HG03103 (cell line): ENCODE data around the gene CD300C.
"Not testable (repeated sequence)": the region's sequence is repeated elsewhere in the genome, so short reads cannot be mapped to it uniquely, and the experiment has no call there.

Experiments
- ATAC-seq: cut with Tn5 transposase; IDR thresholded peaks from one replicate; pipeline ENCODE4 v1.9.1; 2021; ENCODE audit warnings: low read depth; ENCODE audit not compliant: unreplicated experiment

The CD300C gene

GRCh38 chr17:74536890-74537289, 9.0 kb downstream of the CD300C start:
- ATAC-seq, result no peak

- no peak for ATAC-seq
Measured at GRCh38 chr17:74532115-74532514, 13.8 kb downstream of the CD300C start.

- no peak for ATAC-seq
Measured at GRCh38 chr17:74531231-74531761, 14.6 kb downstream of the CD300C start, which contains the start of gene CD300LB. Gene CD300LB, minus strand, starts transcription at chr17:74531475. Its CDS starts 125 bp downstream, at chr17:74531350.

- no peak for ATAC-seq
Measured at GRCh38 chr17:74530831-74531150, 15.1 kb downstream of the CD300C start.

- ATAC-seq, result no peak
Measured at GRCh38 chr17:74529243-74529642, 16.7 kb downstream of the CD300C start.

GRCh38 chr17:74528491-74529199, 17.3 kb downstream of the CD300C start:
- ATAC-seq, result peak; percentile 80

DNA sequence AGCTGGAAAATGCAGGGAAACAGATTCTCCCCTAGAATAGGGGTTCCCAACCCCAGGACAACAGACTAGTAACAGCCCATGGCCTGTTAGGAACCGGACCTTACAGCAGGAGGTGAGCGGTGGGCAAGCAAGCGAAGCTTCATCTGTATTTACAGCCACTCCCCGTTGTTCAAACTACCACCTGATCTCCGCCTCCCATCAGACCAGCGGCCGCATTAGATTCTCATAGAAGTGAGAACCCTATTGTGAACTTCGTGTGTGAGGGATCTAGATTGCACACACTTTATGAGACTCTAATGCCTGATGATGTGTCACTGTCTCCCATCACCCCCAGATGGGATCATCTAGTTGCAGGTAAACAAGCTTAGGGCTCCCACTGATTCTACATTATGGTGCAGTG, 18.2 kb downstream of the CD300C start:
- ATAC-seq, result no peak

DNA sequence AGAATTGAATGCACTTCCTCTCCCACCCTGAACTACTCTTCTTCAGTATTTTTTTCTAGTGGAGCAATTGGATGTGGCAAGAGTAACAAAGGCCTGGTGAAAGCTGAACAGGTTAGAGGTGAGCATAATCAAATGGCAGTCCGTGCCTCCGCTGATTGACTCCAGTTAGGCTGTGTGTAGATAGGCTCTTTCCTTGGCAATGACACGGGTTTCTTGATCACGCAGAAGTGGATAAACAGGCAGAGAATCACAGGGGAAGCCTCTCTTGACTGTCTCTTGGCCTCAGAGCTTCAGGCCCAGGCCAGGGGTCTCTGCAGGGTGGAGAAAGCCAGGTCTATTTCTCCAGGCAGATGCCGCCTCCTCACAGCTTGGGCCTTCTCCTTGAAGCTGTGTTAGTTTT, 18.8 kb downstream of the CD300C start:
- no peak for ATAC-seq

- no peak for ATAC-seq
Measured at GRCh38 chr17:74526681-74527080, 19.2 kb downstream of the CD300C start.

- ATAC-seq, result no peak
Measured at GRCh38 chr17:74525781-74526288, 20.1 kb downstream of the CD300C start.

DNA sequence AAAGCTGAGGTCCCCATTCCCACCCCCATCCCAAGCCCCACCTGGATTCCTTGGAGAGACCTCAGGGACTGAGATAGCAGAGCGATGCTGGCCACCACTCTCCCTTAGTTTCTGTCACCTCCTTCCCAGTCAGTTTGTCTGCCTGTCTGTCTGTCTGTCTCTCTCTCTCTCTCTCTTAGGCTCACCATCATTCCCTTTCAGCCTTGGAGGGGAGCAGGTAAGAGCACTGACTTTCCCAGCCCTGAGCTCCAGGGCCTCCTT, 20.5 kb downstream of the CD300C start:
- ATAC-seq, result no peak

GRCh38 chr17:74524653-74525464, 21.1 kb downstream of the CD300C start:
- no peak for ATAC-seq

GRCh38 chr17:74523308-74523707, 22.6 kb downstream of the CD300C start:
- no peak for ATAC-seq

GRCh38 chr17:74522381-74523105, 23.4 kb downstream of the CD300C start:
- ATAC-seq, result no peak

GRCh38 chr17:74521701-74522201, 24.2 kb downstream of the CD300C start:
- ATAC-seq, result no peak

DNA sequence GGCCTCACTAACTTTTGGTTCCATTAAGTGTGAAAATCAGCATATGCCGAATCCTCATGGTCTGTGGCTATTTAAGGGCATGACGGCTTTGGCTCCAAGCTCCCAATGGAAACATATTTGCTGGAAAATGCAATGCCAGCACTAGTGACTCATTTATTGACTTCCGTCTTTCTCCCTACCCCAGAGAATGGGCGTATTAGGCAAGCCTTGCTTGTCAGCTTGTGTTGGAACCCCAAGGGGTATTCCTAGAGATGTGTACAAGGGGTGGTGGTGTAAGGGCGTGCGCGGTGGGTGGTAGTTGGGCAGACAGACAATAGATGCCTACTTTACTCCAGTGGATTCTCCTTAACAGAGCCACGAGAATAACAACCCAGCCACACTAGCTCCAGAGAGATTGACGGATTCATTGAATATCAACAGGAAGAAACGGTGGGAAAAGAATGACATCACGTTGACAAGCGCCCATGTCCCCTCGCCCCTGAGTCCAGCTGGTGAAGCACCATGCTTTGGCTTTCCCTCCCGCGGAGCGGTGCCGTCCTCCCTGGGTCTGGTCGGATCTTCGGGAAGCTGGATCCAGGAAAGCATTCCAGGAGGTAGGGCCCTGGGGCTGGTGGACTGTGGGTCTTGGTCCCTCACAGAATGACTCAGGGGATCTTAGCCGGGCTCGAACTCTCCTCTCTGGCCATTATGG, 25.0 kb downstream of the CD300C start:
- ATAC-seq, result no peak

DNA sequence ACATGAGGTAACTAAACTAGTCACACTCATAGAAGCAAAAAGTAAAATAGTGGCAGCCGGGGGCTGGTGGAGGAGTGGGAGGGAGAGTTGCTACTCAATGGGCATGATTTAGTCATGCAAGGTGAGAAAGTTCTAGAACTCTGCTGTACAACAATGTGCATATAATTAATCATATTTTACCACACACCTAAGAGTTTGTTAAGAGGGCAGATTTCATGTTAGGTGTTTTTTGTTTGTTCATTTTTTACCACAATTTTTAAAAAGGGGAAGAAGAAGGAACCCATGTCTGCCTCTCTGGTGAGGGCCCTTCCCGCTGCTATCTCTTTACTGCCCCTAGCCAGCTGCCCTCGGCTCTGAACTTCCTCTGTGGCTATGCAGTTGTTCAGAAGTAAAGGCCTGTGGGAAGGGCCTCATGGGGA, 25.9 kb downstream of the CD300C start:
- no peak for ATAC-seq

DNA sequence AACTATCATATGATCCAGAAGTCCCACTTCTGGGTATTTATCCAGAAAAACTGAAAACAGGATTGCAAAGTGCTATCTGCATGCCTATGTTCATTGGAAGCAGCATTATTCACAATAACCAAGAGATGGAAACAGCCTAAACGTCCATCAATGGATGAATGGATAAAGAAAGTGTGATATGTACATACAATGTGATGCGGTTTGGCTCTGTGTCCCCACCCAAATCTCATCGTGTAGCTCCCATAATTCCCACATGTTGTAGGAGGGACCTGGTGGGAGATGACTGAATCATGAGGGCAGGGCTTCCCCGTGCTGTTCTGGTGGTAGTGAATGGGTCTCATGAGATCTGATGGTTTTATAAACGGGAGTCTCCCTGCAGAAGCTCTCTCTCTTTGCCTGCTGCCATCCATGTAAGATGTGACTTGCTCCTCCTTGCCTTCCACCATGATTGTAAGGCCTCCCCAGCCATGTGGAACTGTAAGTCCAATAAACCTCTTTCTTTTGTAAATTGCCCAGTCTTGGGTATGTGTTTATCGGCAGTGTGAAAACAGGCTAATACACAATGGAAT, 27.4 kb downstream of the CD300C start:
- ATAC-seq, result not testable (repeated sequence)

GRCh38 chr17:74516561-74517328, 29.2 kb downstream of the CD300C start:
- ATAC-seq, result no peak
